ENCODE data around the gene GUSB. TPM values are rescaled to one million over a fixed set of nuclear protein-coding genes. Genes with fewer than 3 reads are reported as not detected.
"Not testable (repeated sequence)": the region's sequence is repeated elsewhere in the genome, so short reads cannot be mapped to it uniquely, and the experiment has no call there.

Gene GUSB
- total RNA-seq, 1 donor, result 32.6 TPM

- Histone ChIP-seq H3K9me3 (ENCODE audit: low read depth, low read length) (no peaks in the 10 kb centered on the region), H3K4me2 (ENCODE audit: insufficient read depth, low read length) (no peak overlapping the region), H3K27ac (ENCODE audit: low read depth, low read length) (no peak overlapping the region), H3K4me3 (ENCODE audit: insufficient read depth, low read length) (no peak overlapping the region), H3K4me1 (ENCODE audit: insufficient read depth, low read length) (no peaks in the 10 kb centered on the region), H3K36me3 (ENCODE audit: insufficient read depth, low read length) (no peaks in the 10 kb centered on the region), H3K79me2 (ENCODE audit: insufficient read depth, low read length) (no peaks in the 10 kb centered on the region), H2AFZ (ENCODE audit: low read length) (no peak overlapping the region), H3K27me3 (ENCODE audit: insufficient read depth, low read length) (peaks cover 5% of the 10 kb centered on the region), H4K20me1 (ENCODE audit: insufficient read depth, low read length) (no peaks in the 10 kb centered on the region)
- DNase-seq (ENCODE audit: insufficient read length, low spot score, missing footprints), result peak; percentile 36
- peak; percentile 64 for TF ChIP-seq CTCF (IDR thresholded peaks at IDR 0.05; ENCODE audit: extremely low read depth, low read depth, low read length)
Observed at GRCh38 chr7:66013938-66014337, 31.9 kb upstream of the GUSB start.

- no peaks in the 10 kb centered on the region for H3K9me3 ChIP-seq (ENCODE audit: low read depth, low read length)
- H3K79me2 ChIP-seq (ENCODE audit: insufficient read depth, low read length), result no peaks in the 10 kb centered on the region
- no peaks in the 10 kb centered on the region for H4K20me1 ChIP-seq (ENCODE audit: insufficient read depth, low read length)
- no peak overlapping the region for H2AFZ ChIP-seq (ENCODE audit: low read length)
- no peak for TF ChIP-seq CTCF (IDR thresholded peaks at IDR 0.05; ENCODE audit: extremely low read depth, low read depth, low read length)
- H3K4me3 ChIP-seq (ENCODE audit: insufficient read depth, low read length), result no peak overlapping the region
- no peak overlapping the region for H3K27ac ChIP-seq (ENCODE audit: low read depth, low read length)
- H3K4me1 ChIP-seq (ENCODE audit: insufficient read depth, low read length), result no peaks in the 10 kb centered on the region
- no peak for DNase-seq (ENCODE audit: insufficient read length, low spot score, missing footprints)
- no peak overlapping the region for H3K4me2 ChIP-seq (ENCODE audit: insufficient read depth, low read length)
- H3K27me3 ChIP-seq (ENCODE audit: insufficient read depth, low read length), result no peaks in the 10 kb centered on the region
- no peaks in the 10 kb centered on the region for H3K36me3 ChIP-seq (ENCODE audit: insufficient read depth, low read length)
Observed at GRCh38 chr7:66007232-66007631, 25.2 kb upstream of the GUSB start.

- DNase-seq (ENCODE audit: insufficient read length, low spot score, missing footprints); H2AFZ ChIP-seq (ENCODE audit: low read length); H3K27ac ChIP-seq (ENCODE audit: low read depth, low read length); H4K20me1 ChIP-seq (ENCODE audit: insufficient read depth, low read length); H3K79me2 ChIP-seq (ENCODE audit: insufficient read depth, low read length); H3K36me3 ChIP-seq (ENCODE audit: insufficient read depth, low read length); H3K4me1 ChIP-seq (ENCODE audit: insufficient read depth, low read length); H3K4me3 ChIP-seq (ENCODE audit: insufficient read depth, low read length); H3K27me3 ChIP-seq (ENCODE audit: insufficient read depth, low read length); H3K4me2 ChIP-seq (ENCODE audit: insufficient read depth, low read length); H3K9me3 ChIP-seq (ENCODE audit: low read depth, low read length): not testable (repeated sequence)
Observed at GRCh38 chr7:66005115-66005671, 23.2 kb upstream of the GUSB start.

GRCh38 chr7:66000823-66001417 is 18.9 kb upstream of the GUSB start:
- H3K27me3 ChIP-seq (ENCODE audit: insufficient read depth, low read length); H3K4me2 ChIP-seq (ENCODE audit: insufficient read depth, low read length); H3K27ac ChIP-seq (ENCODE audit: low read depth, low read length); H2AFZ ChIP-seq (ENCODE audit: low read length); DNase-seq (ENCODE audit: insufficient read length, low spot score, missing footprints); H3K36me3 ChIP-seq (ENCODE audit: insufficient read depth, low read length); H3K4me3 ChIP-seq (ENCODE audit: insufficient read depth, low read length); H3K9me3 ChIP-seq (ENCODE audit: low read depth, low read length); H3K4me1 ChIP-seq (ENCODE audit: insufficient read depth, low read length); H3K79me2 ChIP-seq (ENCODE audit: insufficient read depth, low read length); H4K20me1 ChIP-seq (ENCODE audit: insufficient read depth, low read length): not testable (repeated sequence)

GRCh38 chr7:65994984-65995383 is 13.0 kb upstream of the GUSB start:
- H3K27ac ChIP-seq (ENCODE audit: low read depth, low read length); H3K9me3 ChIP-seq (ENCODE audit: low read depth, low read length); H2AFZ ChIP-seq (ENCODE audit: low read length); H3K79me2 ChIP-seq (ENCODE audit: insufficient read depth, low read length); H3K27me3 ChIP-seq (ENCODE audit: insufficient read depth, low read length); H3K4me2 ChIP-seq (ENCODE audit: insufficient read depth, low read length); DNase-seq (ENCODE audit: insufficient read length, low spot score, missing footprints); H3K4me3 ChIP-seq (ENCODE audit: insufficient read depth, low read length); H3K36me3 ChIP-seq (ENCODE audit: insufficient read depth, low read length); H3K4me1 ChIP-seq (ENCODE audit: insufficient read depth, low read length); H4K20me1 ChIP-seq (ENCODE audit: insufficient read depth, low read length): not testable (repeated sequence)

All from osteoblast (primary cell).